ENCODE measurements around the gene DNAJC28. TPM values are rescaled to one million over a fixed set of nuclear protein-coding genes. Genes with fewer than 3 reads are reported as not detected.

DNAJC28 gene
- total RNA-seq, 1 experiment from 2014 or later = 1.6 TPM

Other genes with a start within 250 kb of the DNAJC28 start
- gene IL10RB, start 225.3 kb downstream of the DNAJC28 start, total RNA-seq (2014; rRNA removed; shearing (Covaris generic)) = 64.9 and 67.7 TPM in 2 replicates
- 15.7 and 20.5 TPM in 2 replicates for gene IFNAR1, start 166.7 kb downstream of the DNAJC28 start, total RNA-seq (2014; rRNA removed; shearing (Covaris generic))
- 70.9 and 73.2 TPM in 2 replicates for gene IFNGR2, start 88.3 kb downstream of the DNAJC28 start, total RNA-seq (2014; rRNA removed; shearing (Covaris generic))
- 70.6 and 84.3 TPM in 2 replicates for gene TMEM50B, start 11.7 kb downstream of the DNAJC28 start, total RNA-seq (2014; rRNA removed; shearing (Covaris generic))
- gene GART, start 50.4 kb upstream of the DNAJC28 start, total RNA-seq (2014; rRNA removed; shearing (Covaris generic)) = 149 and 187 TPM in 2 replicates
- gene SON, start 51.3 kb upstream of the DNAJC28 start, total RNA-seq (2014; rRNA removed; shearing (Covaris generic)) = 82.9 and 106 TPM in 2 replicates
- gene DONSON, start 97.0 kb upstream of the DNAJC28 start, total RNA-seq (2014; rRNA removed; shearing (Covaris generic)) = 104 and 116 TPM in 2 replicates
- gene CRYZL1, start 150.0 kb upstream of the DNAJC28 start, total RNA-seq (2014; rRNA removed; shearing (Covaris generic)) = 25.0 and 40.6 TPM in 2 replicates
- gene ITSN1, start 150.8 kb upstream of the DNAJC28 start, total RNA-seq (2014; rRNA removed; shearing (Covaris generic)) = 45.0 and 53.0 TPM in 2 replicates

All from A172 (cell line).